Body of pancreas (tissue), 4 donors: ENCODE data around the gene ETS1.

Experiments
- CTCF ChIP-seq, 7 experiments: fragments of 450-650 bp in 4 of 7; fragments of 200-600 bp in 3 of 7; sonication (generic) in 3 of 7; IDR thresholded peaks; one replicate each; pipeline ENCODE4 v1.5.1; 2016 to 2019; ENCODE audit warnings: antibody characterized with exemption in 7 of 7
- POLR2A ChIP-seq, 3 donors: fragments of 450-650 bp; IDR thresholded peaks; one replicate each; pipeline ENCODE4 v1.6.1; 2016; ENCODE audit warnings: antibody characterized with exemption in 3 of 3, mild to moderate bottlenecking in 2 of 3

- TF ChIP-seq POLR2A (IDR thresholded peaks at IDR 0.05) (no peak), CTCF (IDR thresholded peaks at IDR 0.05) (no peak)
These were observed 104.7 kb downstream of the ETS1 start for GRCh38 chr11:128482512-128483191.
